WI38 (cell line): ENCODE data around the gene FFAR4.

Source experiments
- H3K4me3 ChIP-seq: 2 replicates; pipeline ENCODE4 v1.5.1; 2011; ENCODE audit warnings: low read depth, mild to moderate bottlenecking, control low read depth, low read length
- CTCF ChIP-seq: IDR thresholded peaks from 2 replicates; pipeline ENCODE4 v1.5.1; 2012; ENCODE audit warnings: low read depth, mild to moderate bottlenecking, control low read depth, low read length

FFAR4 gene

GRCh38 chr10:93601146-93601773, 34.8 kb downstream of the FFAR4 start, which contains the start of gene RBP4:
TSS of gene RBP4 (minus strand) at chr10:93601235. CDS start at chr10:93601028, 207 bp downstream.
- 0 out of 2 replicates have a peak within 1 kb of the TSS, but pooled peaks have one; percentile 16 for H3K4me3 ChIP-seq
- TF ChIP-seq CTCF, result no peak

GRCh38 chr10:93601774-93602162, 35.3 kb downstream of the FFAR4 start:
- no peak for TF ChIP-seq CTCF
- no peak overlapping the region for H3K4me3 ChIP-seq

GRCh38 chr10:93603023-93603422, 36.6 kb downstream of the FFAR4 start:
- no peak overlapping the region for H3K4me3 ChIP-seq
- TF ChIP-seq CTCF, result no peak

GRCh38 chr10:93604146-93604545, 37.7 kb downstream of the FFAR4 start:
- no peak for TF ChIP-seq CTCF

GRCh38 chr10:93608421-93608820, 42.0 kb downstream of the FFAR4 start:
- no peak for TF ChIP-seq CTCF
- no peak overlapping the region for H3K4me3 ChIP-seq

More at GRCh38 chr10:93604146-93604545, 37.7 kb downstream of the FFAR4 start:
- no peak overlapping the region for H3K4me3 ChIP-seq

- no peak within 1 kb of the TSS for H3K4me3 ChIP-seq
- TF ChIP-seq CTCF, result no peak
These were observed 45.8 kb downstream of the FFAR4 start, which contains the start of gene PDE6C for GRCh38 chr10:93612311-93612710. TSS of gene PDE6C (plus strand) at chr10:93612537. CDS start at chr10:93612726, 189 bp downstream.

GRCh38 chr10:93613126-93613525, 46.7 kb downstream of the FFAR4 start:
- H3K4me3 ChIP-seq, result no peak overlapping the region
- TF ChIP-seq CTCF, result no peak
